ENCODE results near the gene SIK3. TPM values are rescaled to one million over a fixed set of nuclear protein-coding genes. Genes with fewer than 3 reads are reported as not detected.

Gene SIK3
- total RNA-seq, 1 experiment from 2014 or later, result 31.4 TPM

DNA sequence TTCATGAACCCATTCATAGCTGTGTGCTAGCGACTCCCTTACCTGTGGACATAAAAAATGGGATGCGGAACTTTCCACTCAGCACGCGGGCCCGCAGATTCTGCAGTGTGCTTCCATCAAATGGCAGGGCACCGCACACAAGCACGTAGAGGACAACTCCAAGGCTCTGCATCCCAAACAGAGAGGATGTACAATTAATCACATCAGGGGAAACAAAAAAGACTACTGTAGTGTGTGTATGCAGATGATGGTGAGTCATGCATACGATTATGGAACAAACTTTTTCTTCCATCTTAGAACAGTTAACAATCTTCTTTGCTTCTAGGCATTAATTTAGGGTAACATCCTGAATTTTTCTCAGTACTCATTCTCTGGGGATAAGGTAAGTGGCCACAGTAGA is 202.0 kb downstream of the SIK3 start:
- Mint-ChIP-seq H3K4me1 (peaks cover 4 to 5% of the 10 kb centered on the region in 2 experiments; a peak in 3 of 4 replicates), H3K9me3 (peaks cover 0 to 8% of the 10 kb centered on the region in 2 experiments; a peak in 4 of 5 replicates), H3K27ac (no peak overlapping the region), H3K36me3 (ENCODE audit: insufficient read depth in 1 of 3, low read depth in 3 of 3) (peaks cover 16 to 43% (median 37%) of the 10 kb centered on the region in 3 experiments), H3K27me3 (ENCODE audit: low read depth) (no peaks in the 10 kb centered on the region), H3K4me3 (no peak overlapping the region)
- H2AK5ac ChIP-seq (ENCODE audit: insufficient read length, low read length), result no peak overlapping the region
- no peak overlapping the region for H3K23ac ChIP-seq (ENCODE audit: insufficient read length, low read depth, low read length)
- no peaks in the 10 kb centered on the region for H3K79me2 ChIP-seq (ENCODE audit: insufficient read depth, low read length)
- DNase-seq, result no peak
- no peak overlapping the region for H2AFZ ChIP-seq (ENCODE audit: low read length)
- no CpG with 5 or more reads among the region's 8 CpGs for WGBS (ENCODE audit: extremely low coverage, insufficient read length, low lambda C conversion rate)
- no peak overlapping the region for H3K4me2 ChIP-seq (ENCODE audit: insufficient read depth, insufficient read length, low read length)
- no peak overlapping the region for H3K27ac ChIP-seq (ENCODE audit: insufficient read length, low read depth, low read length)
- H3K4ac ChIP-seq (ENCODE audit: low read depth, low read length), result no peak overlapping the region
- H2BK12ac ChIP-seq (ENCODE audit: insufficient read length, low read depth, low read length), result no peak overlapping the region
- H4K91ac ChIP-seq (ENCODE audit: insufficient read length, low read depth, low read length), result no peak overlapping the region
- no peak overlapping the region for H4K5ac ChIP-seq (ENCODE audit: insufficient read length, low read depth, low read length)
- no peak overlapping the region for H2BK20ac ChIP-seq (ENCODE audit: low read depth, low read length, poor library complexity, severe bottlenecking)
- H3K56ac ChIP-seq (ENCODE audit: insufficient read length, low read depth, low read length), result no peak overlapping the region
- no peak for TF ChIP-seq CTCF (conservative IDR thresholded peaks at IDR 0.05)
- H3K14ac ChIP-seq (ENCODE audit: insufficient read depth, low read length), result no peak overlapping the region
- H2BK15ac ChIP-seq (ENCODE audit: low read depth, low read length), result no peak overlapping the region
- no peak overlapping the region for H2BK5ac ChIP-seq (ENCODE audit: insufficient read length, low read length)
- no peak overlapping the region for H3K9ac ChIP-seq (ENCODE audit: extremely low read depth, insufficient read length, low read length)
- no peak overlapping the region for H4K8ac ChIP-seq (replicated peaks; ENCODE audit: insufficient read length, low read depth, low read length)
- H4K20me1 ChIP-seq (ENCODE audit: control insufficient read depth, insufficient read depth, insufficient read length), result no peaks in the 10 kb centered on the region
- H3K9me3 ChIP-seq (ENCODE audit: control insufficient read depth, low read depth, low read length), result no peaks in the 10 kb centered on the region
- H3T11ph ChIP-seq (ENCODE audit: low read length), result no peak overlapping the region
- no peaks in the 10 kb centered on the region for H3K23me2 ChIP-seq (ENCODE audit: insufficient read length, low read depth, low read length, poor library complexity, severe bottlenecking)
- no peaks in the 10 kb centered on the region for H3K27me3 ChIP-seq (ENCODE audit: insufficient read depth, low read length)
- H3K4me1 ChIP-seq (ENCODE audit: insufficient read depth, low read length), result no peaks in the 10 kb centered on the region
- no peaks in the 10 kb centered on the region for H3K79me1 ChIP-seq (ENCODE audit: insufficient read depth, low read depth, low read length, poor library complexity, severe bottlenecking)
- no peak overlapping the region for H3K18ac ChIP-seq (ENCODE audit: insufficient read length, low read depth, low read length)
- no peak overlapping the region for H2BK120ac ChIP-seq (ENCODE audit: low read depth, low read length, poor library complexity, severe bottlenecking)
